ENCODE measurements around the gene MDP1. TPM values are rescaled to one million over a fixed set of nuclear protein-coding genes. Genes with fewer than 3 reads are reported as not detected.

The MDP1 gene
- total and polyA plus RNA-seq, 2 experiments from 2014 or later, result 9.8 to 31.1 TPM

GRCh38 chr14:24213866-24214662, 1.8 kb downstream of the MDP1 start:
- no peak for TF ChIP-seq STAT1 (IDR thresholded peaks at IDR 0.05; ENCODE audit: unreplicated experiment)
- no peak for TF ChIP-seq ZNF331 (CRISPR knock-in tag; IDR thresholded peaks at IDR 0.05; ENCODE audit: low read depth)
- no peak for TF ChIP-seq NANOG (IDR thresholded peaks at IDR 0.05; ENCODE audit: borderline replicate concordance)
- no peak for TF ChIP-seq EZH2 (IDR thresholded peaks at IDR 0.05; ENCODE audit: low read depth, unreplicated experiment)

GRCh38 chr14:24212924-24213865, 2.7 kb downstream of the MDP1 start, which contains the start of gene CHMP4A:
TSS of gene CHMP4A (minus strand) at chr14:24213488. CDS start at chr14:24213439, 49 bp downstream.
- H2AFZ ChIP-seq, result peak within 1 kb of the TSS; percentile 16; the same call in 1 of the 2 replicates
- H3K9me2 ChIP-seq (ENCODE audit: insufficient read depth), result no peaks in the 10 kb centered on the region
- peak within 1 kb of the TSS; percentile 81 for H3K4me2 ChIP-seq
- peaks cover 19% of the 10 kb centered on the region for H3K4me1 Mint-ChIP-seq
- peaks cover 28% of the 10 kb centered on the region for H3F3A ChIP-seq (replicated peaks; ENCODE audit: low read depth)
- DNase-seq (ENCODE audit: low spot score) (peak; percentile 99), ATAC-seq (peak; percentile 90)
- TF ChIP-seq CREB1 (CRISPR knock-in tag; IDR thresholded peaks at IDR 0.05; ENCODE audit: low read depth) (peak; percentile 97), REST (IDR thresholded peaks at IDR 0.05; ENCODE audit: unreplicated experiment) (peak; percentile 31), ZNF331 (CRISPR knock-in tag; IDR thresholded peaks at IDR 0.05; ENCODE audit: low read depth) (no peak), CTCF (conservative IDR thresholded peaks at IDR 0.05; ENCODE audit: low read depth in 2 of 2) (0 out of 4 replicates have a peak, but pooled peaks of 1 of the 2 experiments have one; percentile 9), ETS1 (IDR thresholded peaks at IDR 0.05) (peak; percentile 62; the same call in 1 of the 2 replicates), JUNB (IDR thresholded peaks at IDR 0.05; ENCODE audit: unreplicated experiment) (no peak), POLR2AphosphoS5 (IDR thresholded peaks at IDR 0.05; ENCODE audit: low read depth) (peak; percentile 98)
- no peaks in the 10 kb centered on the region; the same call in 1 of the 2 replicates for H3K79me2 ChIP-seq (replicated peaks; ENCODE audit: insufficient read depth)
- H3K27me3 Mint-ChIP-seq (ENCODE audit: insufficient read depth, low read depth, poor library complexity), result peaks cover 19% of the 10 kb centered on the region
- peaks cover 16% of the 10 kb centered on the region for H3K4me1 ChIP-seq (ENCODE audit: insufficient read depth)
- H3K27me3 ChIP-seq (ENCODE audit: insufficient read depth), result no peaks in the 10 kb centered on the region
- peak within 1 kb of the TSS; percentile 93 for H3K4me3 Mint-ChIP-seq
- peak within 1 kb of the TSS; percentile 83 for H3K4me3 ChIP-seq
- H3K27ac ChIP-seq (ENCODE audit: low read depth), result peak within 1 kb of the TSS; percentile 100
- peaks cover 5% of the 10 kb centered on the region for H3K36me3 ChIP-seq (ENCODE audit: insufficient read depth)
- H3K27ac Mint-ChIP-seq, result peak within 1 kb of the TSS; percentile 99
- peaks cover 55% of the 10 kb centered on the region for H3K36me3 Mint-ChIP-seq (ENCODE audit: low read depth)
- H4K20me1 ChIP-seq (replicated peaks; ENCODE audit: insufficient read depth), result no peaks in the 10 kb centered on the region; the same call in 1 of the 2 replicates
- H3K9me3 Mint-ChIP-seq, result peaks cover 3% of the 10 kb centered on the region; the same call in 2 of the 3 replicates

More at GRCh38 chr14:24213866-24214662, 1.8 kb downstream of the MDP1 start:
- Mint-ChIP-seq H3K27ac (peak overlapping the region; percentile 99), H3K9me3 (peaks cover 3% of the 10 kb centered on the region; the same call in 2 of the 3 replicates), H3K36me3 (ENCODE audit: low read depth) (peaks cover 51% of the 10 kb centered on the region), H3K4me3 (peak overlapping the region; percentile 93), H3K4me1 (peaks cover 19% of the 10 kb centered on the region), H3K27me3 (ENCODE audit: insufficient read depth, low read depth, poor library complexity) (peaks cover 19% of the 10 kb centered on the region)
- no peaks in the 10 kb centered on the region for H3K9me2 ChIP-seq (ENCODE audit: insufficient read depth)
- peak overlapping the region; percentile 94 for H3K27ac ChIP-seq (ENCODE audit: low read depth)
- H2AFZ ChIP-seq, result no peak overlapping the region
- H3K4me2 ChIP-seq, result peak overlapping the region; percentile 70
- DNase-seq (ENCODE audit: low spot score) (no peak), ATAC-seq (no peak)
- H3K79me2 ChIP-seq (replicated peaks; ENCODE audit: insufficient read depth), result peaks cover under 1% of the 10 kb centered on the region
- no peaks in the 10 kb centered on the region for H3K36me3 ChIP-seq (ENCODE audit: insufficient read depth)
- H3F3A ChIP-seq (replicated peaks; ENCODE audit: low read depth), result peaks cover 29% of the 10 kb centered on the region
- no peaks in the 10 kb centered on the region; the same call in 1 of the 2 replicates for H4K20me1 ChIP-seq (replicated peaks; ENCODE audit: insufficient read depth)
- H3K27me3 ChIP-seq (ENCODE audit: insufficient read depth), result no peaks in the 10 kb centered on the region
- peaks cover 16% of the 10 kb centered on the region for H3K4me1 ChIP-seq (ENCODE audit: insufficient read depth)
- H3K4me3 ChIP-seq, result peak overlapping the region; percentile 83
